GM18511 (cell line): ENCODE data around the gene PPP2R2C.

ENCODE experiments used
- ATAC-seq: cut with Tn5 transposase; IDR thresholded peaks from one replicate; pipeline ENCODE4 v1.9.1; 2021; ENCODE audit warnings: mild to moderate bottlenecking, moderate library complexity; ENCODE audit not compliant: unreplicated experiment

The PPP2R2C gene

DNA sequence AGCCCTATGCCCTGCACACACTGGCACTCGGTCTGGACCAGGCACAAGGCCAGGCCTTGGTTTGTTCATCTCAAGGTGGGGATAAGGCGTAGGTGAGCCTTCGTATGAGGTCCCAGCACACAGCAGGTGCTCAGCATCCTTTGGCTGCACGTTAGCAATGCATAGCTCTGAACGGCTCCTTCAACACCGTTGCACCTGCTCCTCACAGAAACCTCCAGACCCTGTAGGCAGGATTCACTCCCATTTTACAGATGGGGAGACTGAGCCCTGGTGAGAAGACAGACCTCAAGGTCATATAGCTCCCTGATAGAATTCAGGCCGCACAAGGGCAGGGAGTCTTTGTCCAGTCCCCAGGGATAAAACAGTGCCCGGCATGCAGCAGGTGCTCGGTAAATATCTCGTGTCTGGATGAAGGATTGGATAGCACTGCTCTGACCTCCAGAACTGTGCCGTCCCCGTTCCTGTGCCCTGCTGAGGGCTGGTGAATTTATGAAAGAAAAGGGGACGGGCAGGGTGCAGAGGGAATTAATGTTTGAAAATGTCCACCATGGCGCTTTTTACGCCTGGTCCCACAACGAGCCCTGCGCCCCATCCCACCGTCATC is 2.4 kb downstream of the PPP2R2C start:
- no peak for ATAC-seq

DNA sequence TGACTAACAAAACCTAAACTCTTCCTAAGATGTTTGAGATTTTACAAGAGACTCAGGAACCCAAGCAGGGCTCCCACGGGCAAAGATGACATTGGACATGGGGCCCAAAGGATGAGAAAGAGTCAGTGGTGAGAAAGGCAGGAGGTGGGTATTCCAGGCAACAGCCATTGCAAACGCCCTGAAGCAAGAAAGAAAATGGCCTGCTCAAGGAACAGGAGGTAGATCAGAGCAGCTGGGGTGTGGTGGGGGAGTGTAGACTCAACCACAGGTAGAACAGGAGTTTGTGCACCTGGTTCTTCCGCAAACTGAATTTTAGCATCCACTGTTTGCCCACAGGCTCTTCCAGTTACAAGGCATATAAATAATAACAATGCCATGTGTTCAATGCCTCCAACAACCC is 3.3 kb downstream of the PPP2R2C start:
- no peak for ATAC-seq

GRCh38 chr4:6468376-6468775 is 4.0 kb downstream of the PPP2R2C start:
- ATAC-seq = no peak

DNA sequence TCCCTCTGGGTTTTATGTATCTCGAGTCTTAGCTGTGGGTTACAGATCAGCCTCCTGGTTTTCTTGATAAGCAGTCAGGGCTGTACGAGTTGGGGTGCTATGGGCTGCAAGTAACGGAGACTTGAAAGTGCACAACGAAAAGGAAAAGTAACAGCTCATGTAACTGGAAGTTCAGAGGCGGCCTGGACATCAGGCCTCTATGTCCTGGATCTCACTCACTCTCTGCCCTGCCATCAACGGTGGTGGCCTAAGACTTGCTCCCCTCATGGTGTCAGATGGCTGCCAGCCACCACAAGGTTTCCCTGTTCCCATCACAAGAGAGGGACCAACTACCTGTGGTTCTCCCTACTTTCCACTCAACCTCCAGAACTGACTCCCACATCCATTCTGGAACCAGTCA is 4.8 kb downstream of the PPP2R2C start:
- no peak for ATAC-seq

DNA sequence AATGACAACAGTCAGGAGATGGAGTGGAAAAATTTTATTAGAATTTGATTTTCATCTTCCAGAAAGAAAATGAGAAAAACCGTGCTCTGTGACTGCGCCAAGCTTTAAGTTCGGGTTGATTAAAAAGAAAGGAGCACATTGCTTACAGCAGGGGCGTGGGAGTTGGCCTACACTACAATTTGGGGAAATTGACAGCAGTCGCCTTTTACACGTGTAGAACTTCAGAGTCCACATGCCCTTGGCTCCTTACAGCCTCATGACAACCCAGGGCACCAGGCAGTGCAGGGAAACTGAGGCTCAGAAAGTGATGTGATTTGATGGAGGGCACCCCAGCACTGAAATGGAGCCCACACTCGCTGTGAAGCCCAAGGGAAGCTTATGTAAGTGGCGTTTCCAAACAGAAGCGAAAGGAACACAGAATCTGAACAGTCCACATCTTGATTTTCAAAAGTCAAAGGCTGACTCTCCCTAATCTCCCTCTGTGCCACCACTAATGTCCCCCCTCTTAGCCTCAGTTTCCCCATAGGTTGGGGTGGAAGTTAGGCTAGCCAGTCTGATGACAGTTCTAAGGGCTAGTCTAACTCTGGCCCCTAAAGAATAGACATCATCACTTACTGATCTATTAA is 5.5 kb downstream of the PPP2R2C start:
- no peak for ATAC-seq

DNA sequence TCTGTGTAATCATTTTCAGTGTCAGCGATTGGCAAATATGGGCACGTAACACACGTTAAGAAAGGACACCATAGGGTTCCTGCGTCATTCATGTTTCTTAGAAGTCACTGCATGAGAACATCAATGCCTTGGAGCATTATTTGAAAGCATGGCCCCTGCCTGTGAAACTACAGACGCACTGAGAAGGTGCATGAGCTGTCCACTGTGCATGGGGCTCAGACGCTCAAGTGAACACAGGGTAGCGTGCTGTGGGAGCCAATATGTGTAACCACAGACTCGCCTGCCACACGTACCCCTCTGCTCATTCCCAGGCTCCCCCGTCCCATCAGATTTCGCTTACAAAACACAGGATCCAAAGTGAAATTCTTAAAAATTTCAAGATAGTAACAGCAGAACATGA is 6.5 kb downstream of the PPP2R2C start:
- no peak for ATAC-seq

DNA sequence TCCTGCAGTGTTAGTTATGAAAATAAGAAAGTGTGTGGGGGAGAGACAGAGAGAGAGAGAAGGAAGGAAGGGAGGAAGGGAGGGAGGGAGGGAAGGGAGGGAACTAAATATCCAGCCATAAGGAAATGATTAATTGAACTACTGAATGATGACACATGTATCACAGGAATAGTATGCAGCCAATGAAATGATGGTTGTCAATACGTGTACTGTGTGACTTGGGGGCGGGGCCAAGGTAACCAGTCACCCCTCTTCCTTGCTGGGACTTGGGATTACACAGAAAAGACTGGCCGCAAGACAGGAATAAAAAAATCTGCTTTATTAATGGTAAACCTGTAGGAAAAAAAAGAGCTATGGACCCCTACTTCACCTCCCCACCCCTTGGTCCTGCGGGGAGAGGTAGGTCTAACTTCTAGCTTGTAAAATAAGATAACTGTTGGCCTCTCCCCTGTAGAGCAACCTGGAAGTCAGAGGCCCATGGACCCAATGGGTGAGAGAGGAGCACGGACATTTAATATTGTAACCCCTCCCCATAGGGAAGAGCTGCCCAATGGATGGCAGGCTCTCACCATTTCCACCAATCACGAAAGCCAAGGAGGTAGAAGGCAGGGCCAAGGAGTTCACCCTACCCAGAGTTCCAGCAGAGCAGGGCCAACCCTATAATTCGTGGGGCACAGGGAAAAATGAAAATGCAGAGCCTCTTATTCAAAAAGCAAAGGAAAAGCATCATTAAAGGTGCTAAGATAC is 7.4 kb downstream of the PPP2R2C start:
- ATAC-seq = no peak

DNA sequence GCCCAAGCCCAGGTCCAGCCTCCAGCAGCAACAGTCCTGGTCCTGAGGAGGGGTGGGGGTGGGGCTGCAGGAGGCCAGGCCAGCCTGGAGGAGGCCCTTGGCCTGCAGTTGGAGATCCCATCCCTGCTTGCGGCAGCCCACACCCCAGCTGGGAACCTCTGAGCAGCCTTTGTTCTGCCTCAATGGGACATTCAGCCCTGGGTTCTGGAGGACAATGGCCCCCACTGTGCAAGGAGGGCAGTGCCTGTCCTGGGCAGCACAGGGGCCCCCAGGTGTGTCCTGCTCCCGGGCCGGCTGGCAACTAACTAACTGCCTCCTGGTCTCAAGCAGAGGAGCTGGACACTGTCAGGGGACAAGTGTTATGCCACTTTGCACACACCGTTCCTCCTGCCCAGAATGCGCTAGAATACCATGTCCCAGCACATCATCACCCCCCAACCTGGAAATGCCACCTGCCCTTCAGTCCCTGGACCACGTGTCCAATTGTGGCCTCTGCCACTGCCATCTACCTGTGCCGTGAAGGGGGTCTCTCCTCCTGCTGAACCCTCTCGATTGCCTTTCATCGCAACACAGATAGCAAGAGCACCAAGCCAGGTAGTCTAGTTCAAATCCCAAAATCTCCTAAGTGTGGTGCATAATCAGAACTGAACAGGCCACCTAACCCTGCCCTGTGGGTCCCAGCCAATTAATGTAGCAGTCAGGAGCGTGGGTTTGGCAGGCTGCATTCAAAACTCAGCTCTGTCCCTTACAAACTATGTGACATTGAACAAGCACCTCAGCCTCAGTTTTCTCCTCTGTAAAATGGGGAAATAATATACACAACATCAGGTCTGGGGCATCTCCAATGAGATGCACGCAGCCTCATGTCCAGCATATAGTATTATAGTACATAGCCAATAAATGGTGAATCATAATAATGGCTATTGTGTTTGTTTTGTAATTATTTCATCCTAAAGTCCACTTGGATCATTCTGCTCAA is 8.8 kb downstream of the PPP2R2C start:
- ATAC-seq = no peak

GRCh38 chr4:6461301-6462165 is 10.9 kb downstream of the PPP2R2C start:
- no peak for ATAC-seq

GRCh38 chr4:6460876-6461275 is 11.5 kb downstream of the PPP2R2C start:
- no peak for ATAC-seq

- no peak for ATAC-seq
These were observed 13.9 kb downstream of the PPP2R2C start for GRCh38 chr4:6458528-6458927.

GRCh38 chr4:6456450-6456849 is 16.0 kb downstream of the PPP2R2C start:
- no peak for ATAC-seq

DNA sequence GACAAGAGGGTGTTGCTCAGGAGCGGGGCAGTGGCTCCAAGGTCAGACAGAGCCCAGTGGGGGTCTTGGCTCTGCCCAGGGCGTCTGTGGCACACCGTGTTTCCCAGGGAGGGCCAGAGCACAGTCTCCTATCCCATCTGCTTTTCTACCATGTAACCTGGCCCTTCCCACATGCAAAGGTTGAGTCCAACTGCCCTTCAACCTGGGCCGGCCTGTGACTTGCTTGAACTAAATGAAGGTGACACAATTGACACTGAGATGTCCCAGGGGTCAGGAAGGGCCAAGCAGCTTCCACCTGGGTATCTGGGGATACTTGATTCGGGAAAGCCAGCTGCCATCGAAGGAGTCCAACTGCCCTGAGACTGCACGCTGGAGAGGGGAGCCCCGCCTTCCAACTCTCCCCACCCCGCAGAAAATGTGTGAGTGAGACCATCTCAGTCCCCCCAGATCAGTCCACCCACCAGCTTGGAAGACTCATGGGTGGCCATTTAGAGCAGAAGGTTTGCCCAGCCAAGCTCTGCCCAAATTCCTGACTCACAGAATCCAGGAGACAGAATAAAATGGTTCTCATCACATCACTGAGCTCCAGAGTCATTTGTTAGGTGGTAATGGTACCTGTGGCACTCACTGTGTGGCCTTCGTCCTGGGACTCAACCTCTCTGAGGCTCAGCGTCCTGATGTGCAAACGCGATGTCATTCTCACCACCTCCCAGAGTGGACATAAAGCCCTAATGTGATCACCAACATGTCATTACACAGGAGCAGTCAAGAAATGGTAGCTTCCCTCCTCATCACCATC is 18.1 kb downstream of the PPP2R2C start:
- ATAC-seq = no peak

GRCh38 chr4:6453688-6453990 is 18.8 kb downstream of the PPP2R2C start:
- no peak for ATAC-seq

DNA sequence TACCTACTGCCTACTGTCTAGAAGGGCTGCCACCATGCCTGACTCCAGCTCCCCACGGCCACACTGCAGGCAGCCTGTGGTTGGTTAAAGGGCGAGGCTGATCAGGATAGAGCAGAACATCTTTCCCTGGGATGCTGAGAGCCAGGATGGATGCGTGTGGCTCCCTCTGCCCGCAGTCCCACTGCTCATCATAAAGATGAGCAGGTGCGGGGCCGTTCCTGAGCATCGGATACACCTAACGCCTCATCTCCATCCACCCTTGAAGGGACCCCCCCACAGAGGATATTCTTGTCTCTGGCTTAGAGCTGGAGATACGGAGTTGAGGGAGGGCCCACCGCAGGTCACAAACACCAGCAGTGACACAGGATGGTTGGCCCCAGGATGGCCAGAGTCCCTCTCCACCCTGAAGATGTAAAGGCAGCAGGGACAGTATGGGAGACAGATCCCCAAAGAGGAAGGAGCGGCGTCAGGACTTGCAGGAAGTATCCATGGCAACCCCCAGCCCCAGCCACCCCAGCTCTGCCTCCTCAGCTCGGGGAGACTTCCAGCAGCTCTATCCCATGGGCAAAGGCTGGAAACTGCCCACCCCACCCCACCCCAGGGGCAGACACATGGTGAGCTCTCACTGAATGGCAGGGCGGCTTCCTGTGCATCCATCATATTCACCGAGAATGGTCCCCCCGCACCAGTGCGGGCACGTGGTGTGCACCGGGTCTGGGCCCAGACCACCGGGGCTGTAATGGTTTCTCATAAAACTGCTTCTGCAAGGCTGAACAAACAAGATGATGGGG is 19.3 kb downstream of the PPP2R2C start:
- ATAC-seq = no peak

GRCh38 chr4:6452116-6452896 is 20.1 kb downstream of the PPP2R2C start:
- no peak for ATAC-seq

DNA sequence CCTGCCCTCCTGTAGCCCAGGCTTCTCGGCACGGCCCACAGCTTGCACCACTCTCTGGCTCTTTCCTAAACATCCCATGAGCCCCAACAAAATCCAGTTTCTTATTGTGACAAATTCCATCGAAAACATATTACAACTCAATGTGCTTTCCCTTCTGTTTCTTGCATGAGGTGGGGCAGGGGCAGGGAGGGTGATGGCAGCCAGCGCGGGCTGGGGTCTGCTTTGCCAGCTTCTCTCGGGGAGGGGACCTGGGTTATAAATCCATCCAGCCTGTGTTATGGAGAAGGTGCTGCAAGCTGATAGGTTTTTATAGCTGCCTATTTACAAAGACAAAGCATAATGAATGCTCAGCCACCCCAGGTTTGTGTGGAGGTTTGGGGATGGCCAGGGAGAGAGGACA is 21.1 kb downstream of the PPP2R2C start:
- no peak for ATAC-seq

GRCh38 chr4:6450709-6451108 is 21.7 kb downstream of the PPP2R2C start:
- ATAC-seq = no peak
